Vagina (tissue), 2 donors: Measurements from ENCODE around the gene NPC2.

Source experiments
- POLR2AphosphoS5 ChIP-seq, 2 donors: sonication (generic); formaldehyde crosslinking; IDR thresholded peaks; one replicate each; pipeline ENCODE4 v1.9.0; 2017; ENCODE audit warnings: antibody characterized with exemption in 2 of 2, mild to moderate bottlenecking in 2 of 2, low read depth in 1 of 2; ENCODE audit not compliant: insufficient read depth in 1 of 2
- TF ChIP-seq, protein P1 (sequence below), 3 experiments: fragments of 450-650 bp in 2 of 3; fragments of 200-600 bp in 1 of 3; sonication (generic) in 1 of 3; IDR thresholded peaks; one replicate each; pipeline ENCODE4 v1.5.1; 2017 to 2019; ENCODE audit warnings: antibody characterized with exemption in 3 of 3, mild to moderate bottlenecking in 2 of 3, moderate library complexity in 2 of 3

DNA sequence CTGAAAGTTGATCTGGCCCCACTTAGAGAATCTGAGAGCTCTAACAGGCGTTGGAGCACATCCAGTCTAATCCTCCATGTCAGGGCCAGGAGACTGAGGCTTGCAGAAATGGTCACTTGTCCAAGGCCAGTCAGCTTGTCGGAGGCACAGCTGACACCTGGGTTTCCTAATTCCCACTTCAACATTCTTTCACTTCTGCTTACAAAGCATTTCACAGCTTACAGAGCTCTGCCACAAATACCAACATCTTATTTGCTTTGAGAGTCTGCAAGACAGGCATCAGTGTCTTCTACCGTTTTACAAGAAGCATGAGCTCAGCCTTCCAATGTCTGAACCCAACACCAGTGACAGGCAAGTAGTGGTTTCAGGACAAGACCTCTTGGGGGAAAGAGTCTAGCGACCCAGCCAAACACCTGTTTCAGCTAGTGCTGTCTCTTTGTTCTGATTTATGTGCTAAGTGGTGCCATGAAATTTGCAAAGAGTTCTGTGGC, 32.3 kb upstream of the NPC2 start:
- TF ChIP-seq POLR2AphosphoS5 (IDR thresholded peaks at IDR 0.05; ENCODE audit: insufficient read depth in 1 of 2, low read depth in 1 of 2): no peak
- TF ChIP-seq, protein P1, sequence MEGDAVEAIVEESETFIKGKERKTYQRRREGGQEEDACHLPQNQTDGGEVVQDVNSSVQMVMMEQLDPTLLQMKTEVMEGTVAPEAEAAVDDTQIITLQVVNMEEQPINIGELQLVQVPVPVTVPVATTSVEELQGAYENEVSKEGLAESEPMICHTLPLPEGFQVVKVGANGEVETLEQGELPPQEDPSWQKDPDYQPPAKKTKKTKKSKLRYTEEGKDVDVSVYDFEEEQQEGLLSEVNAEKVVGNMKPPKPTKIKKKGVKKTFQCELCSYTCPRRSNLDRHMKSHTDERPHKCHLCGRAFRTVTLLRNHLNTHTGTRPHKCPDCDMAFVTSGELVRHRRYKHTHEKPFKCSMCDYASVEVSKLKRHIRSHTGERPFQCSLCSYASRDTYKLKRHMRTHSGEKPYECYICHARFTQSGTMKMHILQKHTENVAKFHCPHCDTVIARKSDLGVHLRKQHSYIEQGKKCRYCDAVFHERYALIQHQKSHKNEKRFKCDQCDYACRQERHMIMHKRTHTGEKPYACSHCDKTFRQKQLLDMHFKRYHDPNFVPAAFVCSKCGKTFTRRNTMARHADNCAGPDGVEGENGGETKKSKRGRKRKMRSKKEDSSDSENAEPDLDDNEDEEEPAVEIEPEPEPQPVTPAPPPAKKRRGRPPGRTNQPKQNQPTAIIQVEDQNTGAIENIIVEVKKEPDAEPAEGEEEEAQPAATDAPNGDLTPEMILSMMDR (IDR thresholded peaks at IDR 0.05): no peak
